Adrenal gland (tissue), 12 donors: Measurements from ENCODE around the gene FGD4. TPM values are rescaled to one million over a fixed set of nuclear protein-coding genes. Genes with fewer than 3 reads are reported as not detected.

Source experiments
- DNase-seq, 7 donors: peaks; one replicate each; pipeline ENCODE4 v3.0.0-alpha.2; 2019 to 2020
- H3K27ac ChIP-seq, 5 donors: fragments of 200-600 bp; sonication (generic) in 4 of 5; 1 replicate in 3 of 5; 2 replicates in 2 of 5; pipeline versions ENCODE4 v1.5.1 to v1.8.0; 2016 to 2020; ENCODE audit warnings: mild to moderate bottlenecking in 1 of 5
- H3K27me3 ChIP-seq: fragments of 200-600 bp; 2 replicates; pipeline ENCODE4 v1.8.0; 2021
- H3K36me3 ChIP-seq, 2 donors: fragments of 200-600 bp; replicated peaks in 1 of 2; 1 replicate in 1 of 2; 2 replicates in 1 of 2; pipeline versions ENCODE4 v1.5.1 to v1.8.0; 2018 to 2022
- H3K4me1 ChIP-seq, 2 donors: fragments of 200-600 bp; replicated peaks in 1 of 2; 1 replicate in 1 of 2; 2 replicates in 1 of 2; pipeline versions ENCODE4 v1.5.1 to v1.8.0; 2018 to 2021
- H3K4me3 ChIP-seq, 4 donors: fragments of 200-600 bp; sonication (generic) in 3 of 4; one replicate each; pipeline ENCODE4 v1.5.1; 2016 to 2018
- H3K9me3 ChIP-seq, 3 donors: fragments of 200-600 bp; sonication (generic) in 1 of 3; replicated peaks in 1 of 3; 1 replicate in 2 of 3; 2 replicates in 1 of 3; pipeline versions ENCODE4 v1.5.1 to v1.8.0; 2016 to 2021
- POLR2A ChIP-seq, 2 donors: fragments of 450-650 bp; IDR thresholded peaks; one replicate each; pipeline ENCODE4 v1.6.1; 2017; ENCODE audit warnings: antibody characterized with exemption in 2 of 2, mild to moderate bottlenecking in 2 of 2, moderate library complexity in 1 of 2
- WGBS, 4 donors: extraction: QIAGEN DNeasy Blood & Tissue Kit in 2 of 4; methylation state at CpG; one replicate each; pipeline versions ENCODE4 v1.1.5 to v1.1.7; 2013 to 2017; 5-methylcytosine and 5-hydroxymethylcytosine counted together
- intact Hi-C, 2 donors: fragments of 100-400 bp; cut with DNase I; formaldehyde crosslinking; loops; one replicate each; pipeline versions ENCODE4 v1.14.1 to v1.15.0; 2022 to 2023
- polyA plus RNA-seq, 3 donors: library from polyadenylated mRNA; stranded (reverse); fragments of 200-250 nt in 2 of 3; fragments of 350-450 nt in 1 of 3; fragmentation: Illumina TruSeq in 1 of 3; extraction: RNeasy Lipid Tissue Mini Kit (QIAGEN cat#74804) in 1 of 3; gene quantifications; one replicate each; pipeline ENCODE4 v1.2.3, GENCODE V29; 2013 to 2014
- total RNA-seq, 9 donors: library from RNA; depleted of rRNA in 4 of 9; stranded (reverse); fragments of >200 nt in 4 of 9; fragments of 120-200 nt in 1 of 9; fragmentation: NEBNext Ultra II Directional in 1 of 9; extraction: Animal tissue kit (Norgen Biotek cat#: 25700) in 1 of 9; gene quantifications; one replicate each; pipeline versions ENCODE4 v1.1.0 to v1.2.4, GENCODE V29; 2013 to 2023
- TF ChIP-seq, protein P1 (sequence below), 6 experiments: fragments of 450-650 bp in 4 of 6; fragments of 200-600 bp in 2 of 6; sonication (generic) in 1 of 6; IDR thresholded peaks; 1 replicate in 5 of 6; 2 replicates in 1 of 6; pipeline versions ENCODE4 v1.5.1 to v1.8.0; 2016 to 2021; ENCODE audit warnings: antibody characterized with exemption in 6 of 6, mild to moderate bottlenecking in 2 of 6, moderate library complexity in 1 of 6
- donor health status: healthy with polysubstance abuse.
- donor health status: Bipolar disorder and iron deficiency.
- donor health status: DM: yes; HTN: yes; CAD: no.
- donor health status: DM: no; HTN: no; CAD: no.
- donor health status: DM: no; HTN: no; CAD: no.
- donor health status: DM: yes; HTN: yes; CAD: no.

Gene FGD4
- total and polyA plus RNA-seq, 12 donors: 1.7 to 38.5 (median 16.6) TPM

DNA sequence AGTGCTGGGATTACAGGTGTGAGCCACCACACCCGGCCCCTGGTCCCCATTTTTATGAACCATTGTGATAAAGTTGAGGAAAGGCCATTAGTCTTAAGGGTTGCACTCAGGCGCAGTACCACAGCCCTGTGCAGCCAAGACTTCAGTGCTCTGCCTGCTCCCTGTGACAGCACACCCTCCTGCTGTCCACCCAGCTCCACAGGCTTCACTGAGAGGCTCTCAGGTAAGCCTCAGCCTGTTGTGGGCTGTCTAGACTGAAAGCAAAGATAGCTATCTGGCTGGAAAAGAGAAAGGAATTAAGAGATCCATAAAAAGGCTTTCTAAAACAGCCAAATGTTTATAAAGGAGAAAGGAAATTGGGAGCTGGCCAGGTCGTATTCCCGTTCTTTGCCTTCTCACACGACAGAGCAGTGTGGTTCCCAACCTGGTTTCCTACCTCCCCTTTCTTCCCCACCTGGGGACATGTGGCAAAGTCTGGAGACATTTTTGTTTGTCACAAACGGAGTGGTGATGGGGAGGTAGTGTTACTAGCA, 260.6 kb downstream of the FGD4 start:
- H3K4me3 ChIP-seq: no peak overlapping the region
- intact Hi-C loops: loop anchor here (5.0 to 10.0 kb wide), 4 partner anchors 203 to 295 kb away; no protein-coding TSS in a partner anchor
- no peaks in the 10 kb centered on the region for H3K27me3 ChIP-seq
- 59 to 74% (median 64%) methylated on average over 6 of the region's 6 CpGs for WGBS, 4 donors
- peak overlapping the region in 2 of 5 donors; percentile 17 to 61 for H3K27ac ChIP-seq
- H3K4me1 ChIP-seq: peaks cover 0 to 4% of the 10 kb centered on the region in 2 donors
- TF ChIP-seq, protein P1, sequence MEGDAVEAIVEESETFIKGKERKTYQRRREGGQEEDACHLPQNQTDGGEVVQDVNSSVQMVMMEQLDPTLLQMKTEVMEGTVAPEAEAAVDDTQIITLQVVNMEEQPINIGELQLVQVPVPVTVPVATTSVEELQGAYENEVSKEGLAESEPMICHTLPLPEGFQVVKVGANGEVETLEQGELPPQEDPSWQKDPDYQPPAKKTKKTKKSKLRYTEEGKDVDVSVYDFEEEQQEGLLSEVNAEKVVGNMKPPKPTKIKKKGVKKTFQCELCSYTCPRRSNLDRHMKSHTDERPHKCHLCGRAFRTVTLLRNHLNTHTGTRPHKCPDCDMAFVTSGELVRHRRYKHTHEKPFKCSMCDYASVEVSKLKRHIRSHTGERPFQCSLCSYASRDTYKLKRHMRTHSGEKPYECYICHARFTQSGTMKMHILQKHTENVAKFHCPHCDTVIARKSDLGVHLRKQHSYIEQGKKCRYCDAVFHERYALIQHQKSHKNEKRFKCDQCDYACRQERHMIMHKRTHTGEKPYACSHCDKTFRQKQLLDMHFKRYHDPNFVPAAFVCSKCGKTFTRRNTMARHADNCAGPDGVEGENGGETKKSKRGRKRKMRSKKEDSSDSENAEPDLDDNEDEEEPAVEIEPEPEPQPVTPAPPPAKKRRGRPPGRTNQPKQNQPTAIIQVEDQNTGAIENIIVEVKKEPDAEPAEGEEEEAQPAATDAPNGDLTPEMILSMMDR (IDR thresholded peaks at IDR 0.05): no peak
- no peak for TF ChIP-seq POLR2A (IDR thresholded peaks at IDR 0.05)
- DNase-seq: no peak
- no peaks in the 10 kb centered on the region for H3K36me3 ChIP-seq
- H3K9me3 ChIP-seq: no peaks in the 10 kb centered on the region

DNA sequence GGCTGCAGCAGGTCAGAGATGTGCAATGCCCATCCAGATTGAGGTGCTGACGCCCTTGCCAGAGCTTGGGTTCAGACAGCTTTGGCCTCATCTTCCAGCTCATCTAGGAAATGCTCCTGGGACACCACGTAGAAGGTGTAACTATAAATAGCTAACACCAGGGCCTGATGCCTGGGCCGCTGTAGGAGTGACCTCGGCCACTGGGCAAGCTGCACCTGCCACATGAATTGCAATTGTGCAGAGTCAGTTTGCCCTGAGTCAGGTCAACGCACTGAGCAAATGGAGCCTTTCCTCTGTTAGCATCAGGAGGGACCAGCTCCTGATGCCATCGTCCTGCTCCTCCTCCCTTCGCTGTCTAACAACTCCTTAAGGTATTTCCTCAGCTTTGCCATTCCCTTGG, 262.3 kb downstream of the FGD4 start:
- Histone ChIP-seq H3K27ac (no peak overlapping the region), H3K27me3 (no peaks in the 10 kb centered on the region), H3K4me1 (peaks cover 0 to 4% of the 10 kb centered on the region in 2 donors), H3K36me3 (no peaks in the 10 kb centered on the region), H3K4me3 (no peak overlapping the region), H3K9me3 (no peaks in the 10 kb centered on the region)
- intact Hi-C loops: loop anchor here in 1 of 2 donors (10.0 kb wide), 1 partner anchor 297 kb away; no protein-coding TSS in a partner anchor
- no peak for DNase-seq
- 78 to 83% (median 81%) methylated on average over 5 to 7 of the region's 7 CpGs for WGBS, 4 donors
- TF ChIP-seq, protein P1 (IDR thresholded peaks at IDR 0.05): no peak
- TF ChIP-seq POLR2A (IDR thresholded peaks at IDR 0.05): no peak

DNA sequence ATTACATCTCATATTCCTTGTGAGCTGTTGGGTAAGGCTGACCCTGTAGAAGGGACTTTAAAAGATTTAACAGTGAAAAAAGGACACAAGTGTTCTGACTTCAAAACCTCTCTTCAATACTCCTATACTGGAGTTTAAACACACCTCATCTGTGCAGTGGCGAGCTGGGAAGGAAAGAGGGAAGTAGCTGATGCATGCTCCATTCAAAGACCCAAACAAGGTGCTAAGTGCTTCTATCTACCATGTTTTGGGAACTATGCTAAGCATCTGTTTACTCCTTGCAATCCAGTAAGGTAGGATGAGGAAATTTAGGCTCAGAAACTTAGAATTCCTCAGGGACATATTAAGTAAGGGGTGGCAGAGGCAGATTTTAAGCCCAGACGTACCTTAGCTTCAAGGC, 263.3 kb downstream of the FGD4 start:
- peaks cover 0 to 4% of the 10 kb centered on the region in 2 donors for H3K4me1 ChIP-seq
- H3K27ac ChIP-seq: no peak overlapping the region
- H3K4me3 ChIP-seq: no peak overlapping the region
- no peaks in the 10 kb centered on the region for H3K9me3 ChIP-seq
- 82 to 92% (median 88%) methylated on average over 2 of the region's 2 CpGs for WGBS, 4 donors
- no peaks in the 10 kb centered on the region for H3K36me3 ChIP-seq
- DNase-seq: no peak
- H3K27me3 ChIP-seq: no peaks in the 10 kb centered on the region
- intact Hi-C loops: loop anchor here in 1 of 2 donors (10.0 kb wide), 1 partner anchor 298 kb away; no protein-coding TSS in a partner anchor
- TF ChIP-seq, protein P1 (IDR thresholded peaks at IDR 0.05): no peak
- TF ChIP-seq POLR2A (IDR thresholded peaks at IDR 0.05): no peak

DNA sequence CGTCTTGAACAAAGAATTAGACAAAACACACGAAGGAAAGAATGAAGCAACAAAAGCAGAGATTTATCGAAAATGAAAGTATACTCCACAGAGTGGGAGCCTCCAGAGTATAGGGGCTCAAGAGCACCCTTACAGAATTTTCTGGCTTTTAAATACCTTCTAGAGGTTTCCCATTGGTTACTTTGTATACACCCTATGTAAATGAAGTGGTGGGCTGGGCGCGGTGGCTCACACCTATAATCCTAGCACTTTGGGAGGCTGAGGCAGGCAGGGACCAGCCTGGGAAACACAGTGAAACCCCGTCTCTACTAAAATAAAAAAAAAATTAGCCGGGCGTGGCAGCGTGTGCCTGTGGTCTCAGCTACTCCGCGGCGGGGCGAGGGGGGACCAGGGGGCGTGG, 266.7 kb downstream of the FGD4 start:
- no peaks in the 10 kb centered on the region for H3K36me3 ChIP-seq
- DNase-seq: no peak
- H3K4me1 ChIP-seq: no peaks in the 10 kb centered on the region
- 67 to 90% (median 82%) methylated on average over 12 to 14 of the region's 14 CpGs for WGBS, 4 donors
- H3K27me3 ChIP-seq: no peaks in the 10 kb centered on the region
- no peaks in the 10 kb centered on the region for H3K9me3 ChIP-seq
- intact Hi-C loops: loop anchor here in 1 of 2 donors (10.0 kb wide), 1 partner anchor 301 kb away; no protein-coding TSS in a partner anchor
- H3K4me3 ChIP-seq: no peak overlapping the region
- H3K27ac ChIP-seq: no peak overlapping the region
- TF ChIP-seq, protein P1 (IDR thresholded peaks at IDR 0.05): no peak
- no peak for TF ChIP-seq POLR2A (IDR thresholded peaks at IDR 0.05)
